Measurements from ENCODE around the gene C1orf226.

- TF ChIP-seq EZH2 (IDR thresholded peaks at IDR 0.05; ENCODE audit: insufficient read depth, poor library complexity, severe bottlenecking) (no peak), EZH2phosphoT487 (IDR thresholded peaks at IDR 0.05; ENCODE audit: insufficient read depth, low read depth) (no peak)
Observed at GRCh38 chr1:162422662-162423375, 41.3 kb downstream of the C1orf226 start.

Data from GM23248 (cell line).